ENCODE data around the gene RWDD2A.
A peak's percentile ranks its signal among the peaks of the same experiment; 100 is the strongest.

RWDD2A gene

GRCh38 chr6:83169106-83169505 is 24.1 kb upstream of the RWDD2A start:
- Histone ChIP-seq H3K9me3 (ENCODE audit: control insufficient read depth, low read length) (no peaks in the 10 kb centered on the region), H2BK12ac (ENCODE audit: low read length in 2 of 2) (no peak overlapping the region), H2BK5ac (ENCODE audit: low read depth, low read length, poor library complexity, severe bottlenecking) (no peak overlapping the region), H3K27ac (ENCODE audit: low read length, poor library complexity, severe bottlenecking) (no peak overlapping the region), H3K27me3 (ENCODE audit: control insufficient read depth in 1 of 2, insufficient read depth in 1 of 2, low read length in 2 of 2) (no peaks in the 10 kb centered on the region), H2AFZ (ENCODE audit: low read depth, low read length) (no peak overlapping the region), H3K23ac (ENCODE audit: low read length in 2 of 2) (no peak overlapping the region), H2BK15ac (ENCODE audit: low read depth, poor library complexity, severe bottlenecking) (no peak overlapping the region), H2AK5ac (ENCODE audit: low read length, severe bottlenecking) (no peak overlapping the region), H3K4ac (ENCODE audit: low read depth in 1 of 2, low read length in 2 of 2) (no peak overlapping the region), H3K14ac (ENCODE audit: low read length in 2 of 2) (no peak overlapping the region), H3K36me3 (ENCODE audit: control insufficient read depth in 1 of 2, insufficient read depth in 2 of 2, low read depth in 1 of 2, low read length in 2 of 2) (peaks cover 26 to 100% of the 10 kb centered on the region in 2 experiments), H3K9ac (ENCODE audit: low read length) (no peak overlapping the region), H3K4me3 (ENCODE audit: insufficient read depth in 1 of 2, low read depth in 1 of 2, low read length in 2 of 2) (no peak overlapping the region), H4K8ac (ENCODE audit: low read length) (no peak overlapping the region), H3K4me1 (ENCODE audit: control insufficient read depth, insufficient read depth, low read depth, low read length) (no peaks in the 10 kb centered on the region), H4K91ac (ENCODE audit: low read length) (no peak overlapping the region), H3K18ac (ENCODE audit: low read depth in 1 of 2, low read length in 2 of 2) (no peak overlapping the region), H2BK120ac (ENCODE audit: low read depth, low read length) (no peak overlapping the region), H3K4me2 (ENCODE audit: low read length, poor library complexity, severe bottlenecking) (no peak overlapping the region), H3K79me1 (replicated peaks; ENCODE audit: low read length, poor library complexity, severe bottlenecking) (peaks cover 8% of the 10 kb centered on the region)
- DNase-seq = no peak

GRCh38 chr6:83169511-83169910 is 23.6 kb upstream of the RWDD2A start:
- Histone ChIP-seq H3K4ac (ENCODE audit: low read depth in 1 of 2, low read length in 2 of 2) (no peak overlapping the region), H2BK120ac (ENCODE audit: low read depth, low read length) (no peak overlapping the region), H4K91ac (ENCODE audit: low read length) (no peak overlapping the region), H3K79me1 (replicated peaks; ENCODE audit: low read length, poor library complexity, severe bottlenecking) (peaks cover 8% of the 10 kb centered on the region), H3K9ac (ENCODE audit: low read length) (no peak overlapping the region), H3K4me3 (ENCODE audit: insufficient read depth in 1 of 2, low read depth in 1 of 2, low read length in 2 of 2) (no peak overlapping the region), H3K14ac (ENCODE audit: low read length in 2 of 2) (no peak overlapping the region), H3K18ac (ENCODE audit: low read depth in 1 of 2, low read length in 2 of 2) (no peak overlapping the region), H3K4me1 (ENCODE audit: control insufficient read depth, insufficient read depth, low read depth, low read length) (no peaks in the 10 kb centered on the region), H3K9me3 (ENCODE audit: control insufficient read depth, low read length) (no peaks in the 10 kb centered on the region), H3K23ac (ENCODE audit: low read length in 2 of 2) (no peak overlapping the region), H2BK5ac (ENCODE audit: low read depth, low read length, poor library complexity, severe bottlenecking) (no peak overlapping the region), H2AK5ac (ENCODE audit: low read length, severe bottlenecking) (no peak overlapping the region), H3K27me3 (ENCODE audit: control insufficient read depth in 1 of 2, insufficient read depth in 1 of 2, low read length in 2 of 2) (no peaks in the 10 kb centered on the region), H4K8ac (ENCODE audit: low read length) (no peak overlapping the region), H2BK12ac (ENCODE audit: low read length in 2 of 2) (no peak overlapping the region), H2BK15ac (ENCODE audit: low read depth, poor library complexity, severe bottlenecking) (no peak overlapping the region), H3K4me2 (ENCODE audit: low read length, poor library complexity, severe bottlenecking) (no peak overlapping the region), H2AFZ (ENCODE audit: low read depth, low read length) (no peak overlapping the region), H3K36me3 (ENCODE audit: control insufficient read depth in 1 of 2, insufficient read depth in 2 of 2, low read depth in 1 of 2, low read length in 2 of 2) (peaks cover 26 to 100% of the 10 kb centered on the region in 2 experiments), H3K27ac (ENCODE audit: low read length, poor library complexity, severe bottlenecking) (no peak overlapping the region)
- no peak for DNase-seq
- 100% methylated on average over 1 of the region's 1 CpG for WGBS

- no peak overlapping the region for H3K14ac ChIP-seq (ENCODE audit: low read length in 2 of 2)
- WGBS = 71% methylated on average over 4 of the region's 4 CpGs
- H2BK120ac ChIP-seq (ENCODE audit: low read depth, low read length) = no peak overlapping the region
- H3K27me3 ChIP-seq (ENCODE audit: control insufficient read depth in 1 of 2, insufficient read depth in 1 of 2, low read length in 2 of 2) = no peaks in the 10 kb centered on the region
- peaks cover 16% of the 10 kb centered on the region for H3K79me1 ChIP-seq (replicated peaks; ENCODE audit: low read length, poor library complexity, severe bottlenecking)
- DNase-seq = peak; percentile 84
- H3K23ac ChIP-seq (ENCODE audit: low read length in 2 of 2) = no peak overlapping the region
- no peak overlapping the region for H2AK5ac ChIP-seq (ENCODE audit: low read length, severe bottlenecking)
- H2BK15ac ChIP-seq (ENCODE audit: low read depth, poor library complexity, severe bottlenecking) = no peak overlapping the region
- H2BK5ac ChIP-seq (ENCODE audit: low read depth, low read length, poor library complexity, severe bottlenecking) = no peak overlapping the region
- H3K9me3 ChIP-seq (ENCODE audit: control insufficient read depth, low read length) = no peaks in the 10 kb centered on the region
- H3K4me1 ChIP-seq (ENCODE audit: control insufficient read depth, insufficient read depth, low read depth, low read length) = no peaks in the 10 kb centered on the region
- H3K4ac ChIP-seq (ENCODE audit: low read depth in 1 of 2, low read length in 2 of 2) = no peak overlapping the region
- H3K4me2 ChIP-seq (ENCODE audit: low read length, poor library complexity, severe bottlenecking) = no peak overlapping the region
- no peak overlapping the region for H2BK12ac ChIP-seq (ENCODE audit: low read length in 2 of 2)
- H3K27ac ChIP-seq (ENCODE audit: low read length, poor library complexity, severe bottlenecking) = no peak overlapping the region
- H3K4me3 ChIP-seq (ENCODE audit: insufficient read depth in 1 of 2, low read depth in 1 of 2, low read length in 2 of 2) = no peak overlapping the region
- peaks cover 14 to 97% of the 10 kb centered on the region in 2 experiments for H3K36me3 ChIP-seq (ENCODE audit: control insufficient read depth in 1 of 2, insufficient read depth in 2 of 2, low read depth in 1 of 2, low read length in 2 of 2)
- no peak overlapping the region for H3K9ac ChIP-seq (ENCODE audit: low read length)
- H4K8ac ChIP-seq (ENCODE audit: low read length) = no peak overlapping the region
- H4K91ac ChIP-seq (ENCODE audit: low read length) = no peak overlapping the region
- H3K18ac ChIP-seq (ENCODE audit: low read depth in 1 of 2, low read length in 2 of 2) = no peak overlapping the region
- no peak overlapping the region for H2AFZ ChIP-seq (ENCODE audit: low read depth, low read length)
These were observed 16.9 kb upstream of the RWDD2A start for GRCh38 chr6:83176246-83176645.

GRCh38 chr6:83180426-83180950 is 12.7 kb upstream of the RWDD2A start:
- peak; percentile 18 for DNase-seq
- Histone ChIP-seq H3K4ac (ENCODE audit: low read depth in 1 of 2, low read length in 2 of 2) (no peak overlapping the region), H3K27ac (ENCODE audit: low read length, poor library complexity, severe bottlenecking) (no peak overlapping the region), H2BK15ac (ENCODE audit: low read depth, poor library complexity, severe bottlenecking) (no peak overlapping the region), H3K4me3 (ENCODE audit: insufficient read depth in 1 of 2, low read depth in 1 of 2, low read length in 2 of 2) (no peak overlapping the region), H4K8ac (ENCODE audit: low read length) (no peak overlapping the region), H3K4me2 (ENCODE audit: low read length, poor library complexity, severe bottlenecking) (no peak overlapping the region), H2BK5ac (ENCODE audit: low read depth, low read length, poor library complexity, severe bottlenecking) (no peak overlapping the region), H3K4me1 (ENCODE audit: control insufficient read depth, insufficient read depth, low read depth, low read length) (no peaks in the 10 kb centered on the region), H3K9ac (ENCODE audit: low read length) (no peak overlapping the region), H3K18ac (ENCODE audit: low read depth in 1 of 2, low read length in 2 of 2) (no peak overlapping the region), H3K23ac (ENCODE audit: low read length in 2 of 2) (no peak overlapping the region), H3K14ac (ENCODE audit: low read length in 2 of 2) (no peak overlapping the region), H2AFZ (ENCODE audit: low read depth, low read length) (no peak overlapping the region), H3K27me3 (ENCODE audit: control insufficient read depth in 1 of 2, insufficient read depth in 1 of 2, low read length in 2 of 2) (no peaks in the 10 kb centered on the region), H2BK120ac (ENCODE audit: low read depth, low read length) (no peak overlapping the region), H4K91ac (ENCODE audit: low read length) (no peak overlapping the region), H3K9me3 (ENCODE audit: control insufficient read depth, low read length) (no peaks in the 10 kb centered on the region), H2AK5ac (ENCODE audit: low read length, severe bottlenecking) (no peak overlapping the region), H3K36me3 (ENCODE audit: control insufficient read depth in 1 of 2, insufficient read depth in 2 of 2, low read depth in 1 of 2, low read length in 2 of 2) (peaks cover 6 to 84% of the 10 kb centered on the region in 2 experiments), H2BK12ac (ENCODE audit: low read length in 2 of 2) (no peak overlapping the region), H3K79me1 (replicated peaks; ENCODE audit: low read length, poor library complexity, severe bottlenecking) (peaks cover 20% of the 10 kb centered on the region)
